HepG2 (cell line): Measurements from ENCODE around the gene LSM2.
"Not testable (repeated sequence)": the region's sequence is repeated elsewhere in the genome, so short reads cannot be mapped to it uniquely, and the experiment has no call there.

Source experiments
- CREM ChIP-seq, 2 experiments: sonication (generic) in 1 of 2; formaldehyde crosslinking in 1 of 2; IDR thresholded peaks; 2 replicates each; pipeline versions ENCODE4 v1.4.0 to v1.6.1; 2016 to 2020; ENCODE audit warnings: antibody characterized with exemption in 1 of 2, mild to moderate bottlenecking in 1 of 2, missing genetic modification reagents in 1 of 2
- FOXO4 ChIP-seq: sonication (generic); formaldehyde crosslinking; conservative IDR thresholded peaks from 2 replicates; pipeline ENCODE4 v1.8.1; 2023; ENCODE audit warnings: missing genetic modification reagents

- TF ChIP-seq CREM (IDR thresholded peaks at IDR 0.05); CREM (CRISPR knock-in tag; IDR thresholded peaks at IDR 0.05); FOXO4 (CRISPR knock-in tag): not testable (repeated sequence)
These were observed 1.8 kb upstream of the LSM2 start for GRCh38 chr6:31808599-31808998.
